SU-DHL-6 (cell line): Measurements from ENCODE around the gene COG2.

Experiments used
- H2AFZ ChIP-seq: fragments of 200-600 bp; sonication (generic); 2 replicates; pipeline ENCODE4 v1.6.1; 2014; ENCODE audit warnings: low read depth, mild to moderate bottlenecking, moderate library complexity, mixed read lengths, antibody characterized with exemption, low read length; ENCODE audit not compliant: severe bottlenecking
- H3F3A ChIP-seq: fragments of 200-600 bp; shearing (Covaris generic); 2 replicates; pipeline ENCODE4 v1.6.0; 2016; ENCODE audit warnings: antibody characterized with exemption, mild to moderate bottlenecking; ENCODE audit not compliant: insufficient read depth
- H3K27ac ChIP-seq: fragments of 200-600 bp; sonication (generic); 2 replicates; pipeline ENCODE4 v1.5.1; 2016; ENCODE audit warnings: low read depth, mild to moderate bottlenecking, low read length, moderate library complexity, mixed read lengths
- H3K27me3 ChIP-seq: fragments of 200-600 bp; sonication (generic), shearing (Covaris generic); 2 replicates; pipeline ENCODE4 v1.6.0; 2014; ENCODE audit warnings: mild to moderate bottlenecking, low read length
- H3K36me3 ChIP-seq: fragments of 200-600 bp; sonication (generic); 2 replicates; pipeline ENCODE4 v1.6.1; 2014; ENCODE audit warnings: mild to moderate bottlenecking, low read length, mixed read lengths
- H3K4me2 ChIP-seq: fragments of 300-600, 200-600 bp; shearing (Covaris generic), sonication (generic); 2 replicates; pipeline ENCODE4 v1.6.0; 2014; ENCODE audit warnings: low read length, low read depth, mild to moderate bottlenecking; ENCODE audit not compliant: poor library complexity, severe bottlenecking
- H3K4me3 ChIP-seq: fragments of 200-600 bp; sonication (generic); 2 replicates; pipeline ENCODE4 v1.5.1; 2014; ENCODE audit warnings: antibody characterized with exemption, low read length, mild to moderate bottlenecking, mixed read lengths; ENCODE audit not compliant: insufficient read depth, poor library complexity, severe bottlenecking
- H3K79me2 ChIP-seq: fragments of 200-600 bp; sonication (generic); 2 replicates; pipeline ENCODE4 v1.6.1; 2014; ENCODE audit warnings: mild to moderate bottlenecking, low read length, moderate library complexity; ENCODE audit not compliant: insufficient read depth
- H3K9ac ChIP-seq: fragments of 200-600 bp; sonication (generic); 2 replicates; pipeline ENCODE4 v1.7.0; 2014; ENCODE audit warnings: mild to moderate bottlenecking, low read length
- H3K9me2 ChIP-seq: fragments of 200-600 bp; sonication (generic); replicated peaks from 2 replicates; pipeline ENCODE4 v1.6.1; 2014; ENCODE audit warnings: low read length; ENCODE audit not compliant: insufficient read depth
- H3K9me3 ChIP-seq: fragments of 200-600 bp; sonication (generic); 2 replicates; pipeline ENCODE4 v1.6.1; 2014; ENCODE audit warnings: low read length, mixed read lengths; ENCODE audit not compliant: insufficient read depth
- H4K20me1 ChIP-seq: fragments of 200-600 bp; sonication (generic); 2 replicates; pipeline ENCODE4 v1.6.1; 2014; ENCODE audit warnings: low read depth, mild to moderate bottlenecking, antibody characterized with exemption, low read length, moderate library complexity, mixed read lengths
- CTCF ChIP-seq: fragments of 200-600 bp; sonication (generic); IDR thresholded peaks from one replicate; pipeline ENCODE4 v1.5.1; 2017; ENCODE audit warnings: antibody characterized with exemption, mild to moderate bottlenecking, low read length, moderate library complexity; ENCODE audit not compliant: insufficient read depth, poor library complexity, severe bottlenecking
- EZH2phosphoT487 ChIP-seq: fragments of 200-600 bp; sonication (generic), shearing (Covaris generic); conservative IDR thresholded peaks from 2 replicates; pipeline ENCODE4 v1.6.1; 2018; ENCODE audit warnings: mild to moderate bottlenecking, antibody characterized with exemption, low read length, moderate library complexity, mixed read lengths

Gene COG2

GRCh38 chr1:230684146-230684545 is 41.9 kb downstream of the COG2 start:
- H3K4me3 ChIP-seq, result no peak overlapping the region
- H3K4me2 ChIP-seq, result no peak overlapping the region
- H3K9me3 ChIP-seq, result no peaks in the 10 kb centered on the region
- TF ChIP-seq EZH2phosphoT487 (no peak), CTCF (no peak)
- H2AFZ ChIP-seq, result no peak overlapping the region
- no peaks in the 10 kb centered on the region for H3K9me2 ChIP-seq
- no peaks in the 10 kb centered on the region for H3F3A ChIP-seq
- no peak overlapping the region for H3K9ac ChIP-seq
- H3K79me2 ChIP-seq, result no peaks in the 10 kb centered on the region
- no peaks in the 10 kb centered on the region for H4K20me1 ChIP-seq
- H3K36me3 ChIP-seq, result peaks cover 36% of the 10 kb centered on the region; the same call in 1 of the 2 replicates
- no peaks in the 10 kb centered on the region for H3K27me3 ChIP-seq
- no peak overlapping the region for H3K27ac ChIP-seq

GRCh38 chr1:230684998-230685397 is 42.7 kb downstream of the COG2 start:
- no peak overlapping the region for H3K4me2 ChIP-seq
- TF ChIP-seq EZH2phosphoT487, result no peak
- TF ChIP-seq CTCF, result no peak
- no peaks in the 10 kb centered on the region for H3K9me2 ChIP-seq
- H3K27me3 ChIP-seq, result no peaks in the 10 kb centered on the region
- no peak overlapping the region for H3K27ac ChIP-seq
- H2AFZ ChIP-seq, result no peak overlapping the region
- H3F3A ChIP-seq, result no peaks in the 10 kb centered on the region
- no peaks in the 10 kb centered on the region for H3K9me3 ChIP-seq
- H3K36me3 ChIP-seq, result peaks cover 34% of the 10 kb centered on the region; the same call in 1 of the 2 replicates
- no peaks in the 10 kb centered on the region for H4K20me1 ChIP-seq
- no peaks in the 10 kb centered on the region for H3K79me2 ChIP-seq
- no peak overlapping the region for H3K4me3 ChIP-seq
- H3K9ac ChIP-seq, result no peak overlapping the region

GRCh38 chr1:230686747-230687146 is 44.5 kb downstream of the COG2 start:
- H4K20me1 ChIP-seq, result no peaks in the 10 kb centered on the region
- H3K4me3 ChIP-seq, result no peak overlapping the region
- H3K9ac ChIP-seq, result no peak overlapping the region
- no peaks in the 10 kb centered on the region for H3K9me2 ChIP-seq
- no peaks in the 10 kb centered on the region for H3K27me3 ChIP-seq
- peaks cover 35% of the 10 kb centered on the region for H3K36me3 ChIP-seq
- H3K27ac ChIP-seq, result no peak overlapping the region
- no peaks in the 10 kb centered on the region for H3K79me2 ChIP-seq
- no peaks in the 10 kb centered on the region for H3F3A ChIP-seq
- H2AFZ ChIP-seq, result no peak overlapping the region
- TF ChIP-seq EZH2phosphoT487 (no peak), CTCF (no peak)
- H3K9me3 ChIP-seq, result no peaks in the 10 kb centered on the region
- no peak overlapping the region for H3K4me2 ChIP-seq

DNA sequence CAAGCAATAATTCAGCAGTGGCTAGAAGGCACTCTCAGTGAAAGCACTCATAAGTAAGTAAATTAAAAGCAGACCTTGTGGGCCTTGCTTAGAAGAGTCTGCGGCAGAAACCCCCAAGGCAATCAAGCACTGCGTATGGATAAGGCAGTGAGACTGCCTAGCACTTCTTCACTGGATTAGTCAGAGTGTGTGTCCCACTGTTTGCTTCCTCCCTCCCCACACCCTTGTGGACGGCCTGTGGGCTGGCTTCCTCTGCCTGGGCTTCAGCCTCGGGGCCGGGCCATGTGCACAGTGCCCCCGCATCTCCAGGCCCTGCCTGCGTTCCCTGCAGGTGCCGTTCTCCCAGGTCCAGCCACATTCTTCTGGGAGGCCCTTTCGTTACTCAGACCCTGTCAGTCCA is 47.8 kb downstream of the COG2 start:
- Histone ChIP-seq H3K79me2 (no peaks in the 10 kb centered on the region), H3K4me3 (no peak overlapping the region), H3K9ac (no peak overlapping the region), H3K27me3 (no peaks in the 10 kb centered on the region), H3K36me3 (peaks cover 39% of the 10 kb centered on the region), H2AFZ (no peak overlapping the region), H3F3A (no peaks in the 10 kb centered on the region), H3K4me2 (no peak overlapping the region), H3K9me3 (no peaks in the 10 kb centered on the region), H3K9me2 (no peaks in the 10 kb centered on the region), H4K20me1 (no peaks in the 10 kb centered on the region), H3K27ac (no peak overlapping the region)
- no peak for TF ChIP-seq CTCF
- no peak for TF ChIP-seq EZH2phosphoT487
